Psoas muscle (tissue), 8 donors: ENCODE measurements around the gene SREBF2. TPM values are rescaled to one million over a fixed set of nuclear protein-coding genes. Genes with fewer than 3 reads are reported as not detected.

Experiments used
- ATAC-seq, 4 donors: fragments of 200-7000 bp; cut with Tn5 transposase; one replicate each; pipeline ENCODE4 v1.9.1; 2020; ENCODE audit warnings: moderate library complexity in 3 of 4, mild to moderate bottlenecking in 2 of 4
- DNase-seq, 2 donors: peaks; one replicate each; pipeline ENCODE4 v3.0.0-alpha.2; 2020
- H3K27ac ChIP-seq: fragments of 200-600 bp; one replicate; pipeline ENCODE4 v1.8.0; 2022
- H3K27me3 ChIP-seq, 3 donors: fragments of 200-600 bp in 1 of 3; one replicate each; pipeline versions ENCODE4 v1.6.1 to v1.8.0; 2013 to 2022; ENCODE audit warnings: low read length in 2 of 3, mild to moderate bottlenecking in 2 of 3, moderate library complexity in 1 of 3; ENCODE audit not compliant: insufficient read depth in 3 of 3
- H3K36me3 ChIP-seq, 2 donors: fragments of 200-600 bp in 1 of 2; one replicate each; pipeline versions ENCODE4 v1.6.1 to v1.8.0; 2013 to 2022; ENCODE audit warnings: low read depth in 1 of 2, mild to moderate bottlenecking in 1 of 2, moderate library complexity in 1 of 2; ENCODE audit not compliant: insufficient read depth in 1 of 2
- H3K4me1 ChIP-seq: fragments of 200-600 bp; one replicate; pipeline ENCODE4 v1.8.0; 2022
- H3K4me3 ChIP-seq: fragments of 200-600 bp; one replicate; pipeline ENCODE4 v1.8.0; 2022; ENCODE audit warnings: mild to moderate bottlenecking
- H3K9me3 ChIP-seq: fragments of 200-600 bp; one replicate; pipeline ENCODE4 v1.8.0; 2022
- CTCF ChIP-seq: fragments of 200-600 bp; IDR thresholded peaks from one replicate; pipeline ENCODE4 v1.8.0; 2022; ENCODE audit warnings: antibody characterized with exemption
- WGBS, 3 donors: extraction: QIAGEN DNeasy Blood & Tissue Kit; methylation state at CpG; one replicate each; pipeline versions ENCODE4 v1.1.6 to v1.1.7; 2013; 5-methylcytosine and 5-hydroxymethylcytosine counted together
- intact Hi-C, 2 donors: fragments of 100-400 bp; cut with DNase I; formaldehyde crosslinking; loops; one replicate each; pipeline versions ENCODE4 v1.11.0 to v1.14.2; 2022
- polyA plus RNA-seq, 3 donors: library from polyadenylated mRNA; stranded (reverse); fragments of 200-250 nt; gene quantifications; one replicate each; pipeline ENCODE4 v1.2.3, GENCODE V29; 2013
- total RNA-seq, 4 donors: library from RNA; stranded (reverse); fragmentation: NEBNext Ultra II Directional in 2 of 4; extraction: Animal tissue kit (Norgen Biotek cat#: 25700) in 2 of 4; gene quantifications; one replicate each; pipeline versions ENCODE4 v1.2.1 to v1.2.4, GENCODE V29; 2021 to 2023
- donor health status: healthy with polysubstance abuse.
- donor health status: DM: no; HTN: no; CAD: no; lungs with moderate emphysema.
- donor health status: Bipolar disorder and iron deficiency.
- donor health status: healthy.
- donor health status: DM: yes; HTN: yes; CAD: no.
- donor health status: DM: no; HTN: no; CAD: no.
- donor health status: DM: no; HTN: no; CAD: no.
- donor health status: DM: yes; HTN: yes; CAD: no.

Gene SREBF2
- total and polyA plus RNA-seq, 7 donors: 21.0 to 47.0 (median 36.3) TPM

DNA sequence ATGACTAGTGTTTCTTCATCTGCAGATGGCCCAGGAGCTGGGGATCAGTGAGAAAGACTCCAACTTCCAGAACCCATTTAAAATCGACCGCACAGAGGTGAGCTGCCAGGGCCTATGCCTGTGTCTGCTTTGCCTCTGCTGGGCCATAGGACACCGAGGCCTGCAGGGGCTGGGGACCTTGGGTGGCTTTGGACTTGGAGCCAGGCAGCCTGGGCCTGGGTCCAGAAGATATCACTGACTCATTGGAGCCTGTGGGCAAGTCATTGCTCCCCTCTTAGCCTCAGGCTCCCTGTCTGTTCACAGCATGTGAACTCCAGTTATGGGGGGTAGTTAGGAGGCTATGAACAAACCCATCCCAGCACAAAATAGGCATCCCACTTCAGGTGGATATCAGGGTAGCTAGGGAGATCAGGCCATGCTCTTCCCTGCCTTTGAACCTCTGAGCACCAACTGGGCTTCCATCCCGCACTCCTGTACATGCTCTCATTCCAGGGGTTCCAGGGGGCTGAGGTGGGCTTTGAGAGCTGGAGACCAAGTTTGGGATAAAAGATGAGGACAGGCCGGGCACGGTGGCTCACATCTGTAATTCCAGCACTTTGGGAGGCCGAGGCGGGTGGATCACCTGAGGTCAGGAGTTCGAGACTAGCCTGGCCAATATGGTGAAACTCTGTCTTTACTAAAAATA lies 19.0 kb upstream of the SREBF2 start:
- 94 to 97% (median 95%) methylated on average over 9 of the region's 9 CpGs for WGBS, 3 donors

DNA sequence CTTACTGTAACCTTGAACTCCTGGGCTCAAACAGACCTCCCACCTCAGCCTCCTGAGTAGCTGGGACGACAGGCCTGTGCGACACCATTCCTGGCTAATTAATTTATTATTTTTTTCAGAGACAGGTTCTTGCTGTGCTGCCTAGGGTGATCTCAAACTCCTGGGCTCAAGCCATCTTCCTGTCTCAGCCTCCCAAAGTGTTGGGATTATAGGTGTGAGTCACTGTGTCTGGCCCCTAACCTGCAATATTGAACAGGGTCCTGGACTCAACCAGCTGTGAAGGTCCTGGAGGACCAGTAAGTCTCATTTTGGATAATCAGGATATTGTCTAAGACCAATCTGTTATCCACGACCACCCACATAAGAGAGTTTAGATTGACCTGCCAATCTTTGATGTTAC lies 17.2 kb upstream of the SREBF2 start:
- H3K36me3 ChIP-seq: peaks cover 0 to 21% of the 10 kb centered on the region in 2 donors
- ATAC-seq: peak; percentile 1 to 41 (median 35)
- intact Hi-C loops: loop anchor here (10.0 kb wide), 2 partner anchors 249 to 259 kb away; partner anchors contain the start of genes NAGA (in 1 of the 2), PHETA2 (in 1 of the 2) and SMDT1 (in 1 of the 2)

More for the DNA sequence above, 19.0 kb upstream of the SREBF2 start:
- H3K9me3 ChIP-seq: no peaks in the 10 kb centered on the region
- no peak overlapping the region for H3K4me3 ChIP-seq
- no peaks in the 10 kb centered on the region for H3K27me3 ChIP-seq
- peaks cover 19% of the 10 kb centered on the region for H3K4me1 ChIP-seq
- H3K36me3 ChIP-seq: peaks cover 0 to 32% of the 10 kb centered on the region in 2 donors
- ATAC-seq (no peak), DNase-seq (no peak)
- TF ChIP-seq CTCF: no peak
- intact Hi-C loops: loop anchor here (10.0 kb wide), 2 partner anchors 251 to 261 kb away; partner anchors contain the start of genes NAGA (in 1 of the 2), PHETA2 (in 1 of the 2) and SMDT1 (in 1 of the 2)
- no peak overlapping the region for H3K27ac ChIP-seq

GRCh38 chr22:41816241-41816640 lies 16.7 kb upstream of the SREBF2 start:
- peak; percentile 91 to 96 (median 94) for ATAC-seq
- WGBS, 3 donors: 25 to 44% (median 39%) methylated on average over 1 of the region's 1 CpG

More for the DNA sequence above, 17.2 kb upstream of the SREBF2 start:
- WGBS, 3 donors: 80 to 91% (median 88%) methylated on average over 3 of the region's 3 CpGs
- peak overlapping the region; percentile 76 for H3K27ac ChIP-seq
- H3K9me3 ChIP-seq: no peaks in the 10 kb centered on the region
- no peak for DNase-seq
- H3K4me1 ChIP-seq: peaks cover 19% of the 10 kb centered on the region
- no peaks in the 10 kb centered on the region for H3K27me3 ChIP-seq
- TF ChIP-seq CTCF: no peak
- no peak overlapping the region for H3K4me3 ChIP-seq

DNA sequence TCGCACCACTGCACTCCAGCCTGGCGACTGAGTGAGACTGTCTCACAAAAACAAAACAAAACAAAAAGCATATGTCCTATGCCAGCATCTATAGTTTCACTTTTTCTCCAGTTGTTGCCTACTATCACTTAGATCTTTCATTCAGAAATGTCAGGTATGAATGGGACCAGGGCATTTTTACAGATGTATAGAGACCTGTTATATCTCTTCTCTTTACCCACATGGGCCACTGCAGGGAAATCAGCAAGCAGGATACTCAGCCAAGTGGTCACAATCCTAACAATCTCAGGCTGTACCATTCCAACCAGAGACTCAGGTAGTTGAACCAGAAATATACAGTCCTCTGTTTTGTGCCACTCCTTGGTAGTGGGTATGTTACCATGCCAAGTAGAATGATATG lies 16.0 kb upstream of the SREBF2 start:
- no peak for DNase-seq
- TF ChIP-seq CTCF: no peak
- H3K4me3 ChIP-seq: no peak overlapping the region
- peaks cover 0 to 17% of the 10 kb centered on the region in 2 donors for H3K36me3 ChIP-seq
- peak overlapping the region; percentile 76 for H3K27ac ChIP-seq
- WGBS, 3 donors: 44 to 67% (median 52%) methylated on average over 2 of the region's 2 CpGs
- peak in 3 of 4 donors; percentile 5 to 13 (median 11) for ATAC-seq
- no peaks in the 10 kb centered on the region for H3K9me3 ChIP-seq
- H3K27me3 ChIP-seq: no peaks in the 10 kb centered on the region
- intact Hi-C loops: loop anchor here (10.0 kb wide), 2 partner anchors 248 to 258 kb away; partner anchors contain the start of genes NAGA (in 1 of the 2), PHETA2 (in 1 of the 2) and SMDT1 (in 1 of the 2)
- H3K4me1 ChIP-seq: peaks cover 19% of the 10 kb centered on the region

More at GRCh38 chr22:41816241-41816640, 16.7 kb upstream of the SREBF2 start:
- no peaks in the 10 kb centered on the region for H3K9me3 ChIP-seq
- no peak for DNase-seq
- no peak overlapping the region for H3K4me3 ChIP-seq
- H3K4me1 ChIP-seq: peaks cover 19% of the 10 kb centered on the region
- TF ChIP-seq CTCF: no peak
- no peaks in the 10 kb centered on the region for H3K27me3 ChIP-seq
- intact Hi-C loops: loop anchor here (10.0 kb wide), 2 partner anchors 249 to 259 kb away; partner anchors contain the start of genes NAGA (in 1 of the 2), PHETA2 (in 1 of the 2) and SMDT1 (in 1 of the 2)
- H3K36me3 ChIP-seq: peaks cover 0 to 18% of the 10 kb centered on the region in 2 donors
- peak overlapping the region; percentile 76 for H3K27ac ChIP-seq
